Glutamatergic neuron (in vitro differentiated cells): Measurements from ENCODE around the gene SZRD1. TPM values are rescaled to one million over a fixed set of nuclear protein-coding genes. Genes with fewer than 3 reads are reported as not detected.

Experiments
- total RNA-seq: library from RNA; stranded (reverse); fragmentation: NEBNext Ultra II Directional; extraction: Animal tissue kit (Norgen Biotek cat#: 25700); gene quantifications from one replicate; pipeline ENCODE4 v1.2.1, GENCODE V29; 2021; ENCODE audit not compliant: unreplicated experiment

SZRD1 gene
- total RNA-seq, 1 donor from 2014 or later: 64.5 TPM

Other genes starting within 250 kb of the SZRD1 start
- 0.29 TPM for gene EPHA2, start 211.2 kb upstream of the SZRD1 start, total RNA-seq
- gene ARHGEF19, start 154.6 kb upstream of the SZRD1 start, total RNA-seq: 3.4 TPM
- gene CPLANE2, start 130.1 kb upstream of the SZRD1 start, total RNA-seq: 3.5 TPM
- gene FBXO42, start 14.8 kb upstream of the SZRD1 start, total RNA-seq: 27.7 TPM
- not detected for gene SPATA21, start 70.2 kb downstream of the SZRD1 start, total RNA-seq
- gene NECAP2, start 73.5 kb downstream of the SZRD1 start, total RNA-seq: 37.8 TPM
- gene RNU1-1, start 147.0 kb downstream of the SZRD1 start, total RNA-seq: 3,598 TPM
- 41.8 TPM for gene NBPF1, start 246.3 kb downstream of the SZRD1 start, total RNA-seq